ENCODE results near the gene RPAP3.
"Not testable (repeated sequence)": the region's sequence is repeated elsewhere in the genome, so short reads cannot be mapped to it uniquely, and the experiment has no call there.

Gene RPAP3

DNA sequence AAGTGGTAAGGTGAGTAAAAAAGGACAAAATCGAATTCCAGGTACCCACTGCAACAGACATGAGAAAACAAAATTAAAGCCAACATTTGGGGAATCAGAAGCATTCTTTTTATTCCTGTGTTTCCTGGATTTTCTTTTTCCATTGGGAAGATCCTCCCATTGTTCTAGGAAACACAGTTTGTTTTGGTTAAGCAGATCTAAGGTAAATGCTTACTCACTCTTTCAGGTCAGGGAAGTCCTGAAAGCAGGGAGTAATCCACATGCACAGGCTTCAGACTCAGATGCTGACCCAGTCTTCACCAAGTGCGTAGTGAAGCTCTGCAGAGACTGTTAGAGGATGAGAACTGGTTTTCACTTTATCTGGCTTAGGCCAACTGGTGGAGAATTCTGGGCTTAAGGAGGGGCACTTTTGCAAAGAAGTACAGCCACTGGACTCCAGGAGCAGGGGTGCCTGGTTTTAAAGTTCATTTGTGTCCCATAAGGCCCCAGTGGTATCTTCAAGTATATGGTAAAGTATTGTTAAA lies 57.7 kb downstream of the RPAP3 start:
- no peak overlapping the region for H3K4me3 ChIP-seq (ENCODE audit: low read depth, low read length)
- no peaks in the 10 kb centered on the region for H3K27me3 ChIP-seq (ENCODE audit: control insufficient read depth, insufficient read depth, low read length)
- H3K36me3 ChIP-seq (ENCODE audit: control insufficient read depth, insufficient read depth, low read length) = no peaks in the 10 kb centered on the region
- no peak overlapping the region for H3K9ac ChIP-seq (ENCODE audit: low read depth, low read length)
- no peaks in the 10 kb centered on the region for H3K9me3 ChIP-seq (ENCODE audit: control insufficient read depth, insufficient read depth, low read length)
- peaks cover 7% of the 10 kb centered on the region for H3K4me1 ChIP-seq (ENCODE audit: control insufficient read depth, insufficient read depth, low read length)

DNA sequence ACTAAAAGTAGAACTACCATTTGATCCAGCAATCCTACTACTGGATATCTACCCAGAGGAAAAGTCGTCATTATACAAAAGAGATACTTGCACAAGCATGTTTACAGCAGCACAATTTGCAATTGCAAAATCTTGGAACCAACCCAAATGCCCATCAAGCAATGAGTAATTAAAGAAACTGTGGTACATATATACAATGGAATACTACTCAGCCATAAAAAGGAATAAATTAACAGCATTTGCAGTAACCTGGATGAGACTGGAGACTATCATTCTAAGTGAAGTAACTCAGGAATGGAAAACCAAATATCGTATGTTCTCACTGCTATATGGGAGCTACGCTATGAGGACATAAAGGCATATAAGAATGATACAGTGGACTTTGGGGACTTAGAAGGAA lies 63.5 kb downstream of the RPAP3 start:
- H3K9ac ChIP-seq (ENCODE audit: low read depth, low read length); H3K4me1 ChIP-seq (ENCODE audit: control insufficient read depth, insufficient read depth, low read length); H3K9me3 ChIP-seq (ENCODE audit: control insufficient read depth, insufficient read depth, low read length); H3K4me3 ChIP-seq (ENCODE audit: low read depth, low read length); H3K27me3 ChIP-seq (ENCODE audit: control insufficient read depth, insufficient read depth, low read length); H3K36me3 ChIP-seq (ENCODE audit: control insufficient read depth, insufficient read depth, low read length): not testable (repeated sequence)

DNA sequence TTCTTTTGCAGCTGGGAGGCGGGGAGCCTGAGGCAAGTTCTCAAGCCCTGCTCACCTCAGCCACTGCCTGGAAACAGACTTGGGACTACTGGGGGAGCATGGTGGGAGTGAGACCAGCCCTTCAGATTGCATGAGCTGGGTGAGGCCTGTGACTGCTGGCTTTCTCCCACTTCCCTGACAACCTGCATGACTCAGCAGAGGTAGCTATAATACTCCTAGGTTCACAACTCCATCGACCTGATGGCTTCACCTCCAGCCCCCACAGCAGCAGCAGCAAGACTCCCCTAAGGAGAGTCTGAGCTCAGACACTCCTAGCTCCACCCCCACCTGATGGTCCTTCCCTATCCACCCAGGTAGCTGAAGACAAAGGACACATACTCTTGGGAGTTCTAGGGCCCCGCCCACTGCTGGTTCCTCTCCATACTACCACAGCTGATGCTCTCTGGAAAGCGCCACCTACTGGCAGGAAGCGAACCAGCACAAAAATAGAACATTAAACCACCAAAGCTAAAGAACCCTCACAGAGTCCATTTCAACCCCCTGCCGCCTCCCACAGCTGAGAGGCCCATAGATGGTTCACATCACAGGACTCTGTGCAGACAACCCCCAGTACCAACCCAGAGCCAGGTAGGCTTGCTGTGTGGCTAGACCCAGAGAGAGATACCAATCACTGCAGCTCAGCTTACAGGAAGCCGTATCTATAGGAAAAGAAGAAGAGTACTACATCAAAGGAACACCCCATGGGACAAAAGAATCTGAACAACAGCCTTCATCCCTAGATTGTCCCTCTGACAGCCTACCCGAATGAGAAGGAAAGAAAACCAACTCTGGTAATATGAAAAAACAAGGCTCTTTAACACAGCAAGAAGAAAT lies 68.7 kb downstream of the RPAP3 start:
- Histone ChIP-seq H3K27me3 (ENCODE audit: control insufficient read depth, insufficient read depth, low read length) (no peaks in the 10 kb centered on the region), H3K4me3 (ENCODE audit: low read depth, low read length) (no peak overlapping the region), H3K4me1 (ENCODE audit: control insufficient read depth, insufficient read depth, low read length) (no peaks in the 10 kb centered on the region), H3K36me3 (ENCODE audit: control insufficient read depth, insufficient read depth, low read length) (no peaks in the 10 kb centered on the region), H3K9me3 (ENCODE audit: control insufficient read depth, insufficient read depth, low read length) (no peaks in the 10 kb centered on the region), H3K9ac (ENCODE audit: low read depth, low read length) (no peak overlapping the region)

DNA sequence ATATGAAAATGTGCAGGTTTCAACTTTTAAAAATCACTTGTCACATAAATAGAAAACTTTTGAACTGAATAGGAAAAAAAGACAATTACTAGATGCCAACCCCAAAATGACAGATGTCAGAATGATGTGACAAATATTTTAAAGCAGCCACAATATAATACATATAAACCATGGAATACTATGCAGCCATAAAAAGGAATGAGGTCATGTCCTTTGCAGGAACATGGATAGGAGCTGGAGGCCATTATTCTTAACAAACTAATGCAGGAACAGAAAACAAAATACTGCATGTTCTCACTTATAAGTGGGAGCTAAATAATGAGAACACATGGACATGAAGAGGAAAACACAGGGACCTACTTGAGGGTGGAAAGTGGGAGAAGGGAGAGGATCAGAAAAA lies 70.1 kb downstream of the RPAP3 start:
- not testable (repeated sequence) for H3K4me3 ChIP-seq (ENCODE audit: low read depth, low read length); H3K9me3 ChIP-seq (ENCODE audit: control insufficient read depth, insufficient read depth, low read length); H3K9ac ChIP-seq (ENCODE audit: low read depth, low read length)

DNA sequence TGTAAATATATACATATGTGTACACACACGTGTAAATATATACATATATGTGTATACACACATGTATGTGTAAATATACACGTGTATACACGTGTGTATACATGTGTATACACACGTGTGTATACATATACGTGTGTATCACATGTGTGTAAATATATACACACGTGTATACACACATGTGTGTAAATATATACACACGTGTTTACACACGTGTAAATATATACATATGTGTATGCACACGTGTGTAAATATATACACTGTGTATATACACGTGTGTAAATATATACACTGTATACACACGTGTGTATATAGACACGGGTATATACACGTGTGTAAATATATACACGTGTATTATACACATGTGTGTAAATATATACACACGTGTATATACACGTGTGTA lies 71.7 kb downstream of the RPAP3 start:
- H3K4me3 ChIP-seq (ENCODE audit: low read depth, low read length) = no peak overlapping the region
- H3K27me3 ChIP-seq (ENCODE audit: control insufficient read depth, insufficient read depth, low read length) = no peaks in the 10 kb centered on the region
- no peaks in the 10 kb centered on the region for H3K36me3 ChIP-seq (ENCODE audit: control insufficient read depth, insufficient read depth, low read length)
- no peaks in the 10 kb centered on the region for H3K4me1 ChIP-seq (ENCODE audit: control insufficient read depth, insufficient read depth, low read length)
- H3K9me3 ChIP-seq (ENCODE audit: control insufficient read depth, insufficient read depth, low read length) = no peaks in the 10 kb centered on the region
- H3K9ac ChIP-seq (ENCODE audit: low read depth, low read length) = no peak overlapping the region

More for the DNA sequence above, 70.1 kb downstream of the RPAP3 start:
- H3K27me3 ChIP-seq (ENCODE audit: control insufficient read depth, insufficient read depth, low read length); H3K36me3 ChIP-seq (ENCODE audit: control insufficient read depth, insufficient read depth, low read length); H3K4me1 ChIP-seq (ENCODE audit: control insufficient read depth, insufficient read depth, low read length): not testable (repeated sequence)

DNA sequence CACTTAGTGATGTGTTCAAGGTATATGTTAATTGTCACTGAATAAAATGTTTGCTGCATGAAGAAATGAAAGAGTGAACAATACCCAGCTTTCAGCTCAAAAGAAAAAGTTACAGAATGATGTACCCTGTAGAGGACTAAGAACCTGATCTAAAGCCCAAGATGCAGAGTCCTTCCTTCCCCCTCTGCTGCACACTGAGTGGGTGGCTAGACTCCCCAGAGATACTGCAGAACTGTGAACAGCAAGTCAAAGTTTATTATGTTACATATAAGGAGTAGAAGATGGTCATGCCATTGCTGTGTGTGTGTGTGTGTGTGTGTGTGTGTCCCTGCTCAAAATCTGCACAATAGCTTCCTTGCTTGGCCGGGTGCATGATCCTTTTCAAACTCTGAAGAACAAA lies 83.9 kb downstream of the RPAP3 start:
- Histone ChIP-seq H3K4me1 (ENCODE audit: control insufficient read depth, insufficient read depth, low read length) (no peaks in the 10 kb centered on the region), H3K9ac (ENCODE audit: low read depth, low read length) (no peak overlapping the region), H3K27me3 (ENCODE audit: control insufficient read depth, insufficient read depth, low read length) (no peaks in the 10 kb centered on the region), H3K9me3 (ENCODE audit: control insufficient read depth, insufficient read depth, low read length) (no peaks in the 10 kb centered on the region), H3K4me3 (ENCODE audit: low read depth, low read length) (no peak overlapping the region), H3K36me3 (ENCODE audit: control insufficient read depth, insufficient read depth, low read length) (peaks cover 3% of the 10 kb centered on the region)

DNA sequence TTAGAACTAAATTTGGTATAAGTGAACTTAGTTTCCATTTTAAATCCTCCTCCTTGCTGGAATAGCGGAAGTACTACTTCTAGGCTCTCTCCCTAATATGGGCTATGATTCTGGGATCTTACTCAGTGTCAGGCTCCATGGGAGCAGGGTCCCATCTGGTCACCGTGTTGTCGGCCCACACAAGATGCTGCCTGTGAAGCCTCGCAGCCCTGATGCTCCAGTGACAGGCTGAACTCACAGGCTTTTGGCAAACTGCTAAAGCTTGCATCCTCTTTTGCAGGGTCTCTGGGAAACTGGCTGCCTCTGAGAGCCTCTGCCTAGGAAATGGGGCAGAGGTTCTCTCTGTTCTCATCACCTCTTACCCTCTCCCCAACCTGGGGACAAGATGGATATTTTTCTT lies 88.4 kb downstream of the RPAP3 start:
- Histone ChIP-seq H3K4me1 (ENCODE audit: control insufficient read depth, insufficient read depth, low read length) (no peaks in the 10 kb centered on the region), H3K9ac (ENCODE audit: low read depth, low read length) (no peak overlapping the region), H3K4me3 (ENCODE audit: low read depth, low read length) (no peak overlapping the region), H3K9me3 (ENCODE audit: control insufficient read depth, insufficient read depth, low read length) (peaks cover 5% of the 10 kb centered on the region), H3K27me3 (ENCODE audit: control insufficient read depth, insufficient read depth, low read length) (no peaks in the 10 kb centered on the region), H3K36me3 (ENCODE audit: control insufficient read depth, insufficient read depth, low read length) (peaks cover 7% of the 10 kb centered on the region)

DNA sequence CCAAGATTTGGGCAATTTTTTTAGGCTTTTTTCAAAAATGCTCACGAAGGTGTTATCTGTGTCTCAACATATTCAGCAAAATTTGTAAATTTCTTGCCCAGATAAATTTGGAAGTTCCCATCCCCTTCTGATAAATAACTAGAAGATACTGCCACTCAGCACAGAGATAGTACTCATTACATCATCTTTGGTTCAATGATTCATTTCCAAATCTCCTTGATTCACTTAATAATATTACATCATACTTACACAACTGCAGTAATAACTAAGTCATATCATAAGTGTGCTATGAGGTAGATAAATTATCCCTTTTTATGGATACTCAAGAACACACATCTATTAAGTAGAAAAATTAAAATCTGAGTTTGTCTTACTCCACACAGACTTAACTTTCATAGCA lies 89.4 kb downstream of the RPAP3 start:
- no peaks in the 10 kb centered on the region for H3K4me1 ChIP-seq (ENCODE audit: control insufficient read depth, insufficient read depth, low read length)
- H3K9ac ChIP-seq (ENCODE audit: low read depth, low read length) = no peak overlapping the region
- peaks cover 5% of the 10 kb centered on the region for H3K9me3 ChIP-seq (ENCODE audit: control insufficient read depth, insufficient read depth, low read length)
- H3K4me3 ChIP-seq (ENCODE audit: low read depth, low read length) = no peak overlapping the region
- H3K36me3 ChIP-seq (ENCODE audit: control insufficient read depth, insufficient read depth, low read length) = peaks cover 7% of the 10 kb centered on the region
- no peaks in the 10 kb centered on the region for H3K27me3 ChIP-seq (ENCODE audit: control insufficient read depth, insufficient read depth, low read length)

DNA sequence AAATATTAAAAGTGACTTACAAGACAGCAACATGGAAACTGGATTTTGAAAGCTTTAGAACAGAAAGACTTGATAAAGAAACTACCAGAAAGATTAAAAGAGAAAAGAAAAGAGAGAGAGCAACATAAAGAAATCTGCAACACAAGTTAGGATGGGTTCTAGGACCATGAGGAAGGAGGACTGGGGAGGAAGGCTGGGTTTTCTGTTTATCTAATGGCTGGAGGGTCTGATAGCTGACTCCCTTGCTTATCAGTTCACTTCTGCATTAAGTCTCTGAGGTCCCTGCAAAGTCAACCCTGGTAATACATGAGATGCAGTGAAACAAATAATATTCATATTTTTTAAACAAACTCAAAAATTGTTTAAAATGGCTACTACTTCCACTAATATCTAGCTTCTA lies 90.1 kb downstream of the RPAP3 start:
- H3K27me3 ChIP-seq (ENCODE audit: control insufficient read depth, insufficient read depth, low read length) = no peaks in the 10 kb centered on the region
- no peak overlapping the region for H3K4me3 ChIP-seq (ENCODE audit: low read depth, low read length)
- no peaks in the 10 kb centered on the region for H3K4me1 ChIP-seq (ENCODE audit: control insufficient read depth, insufficient read depth, low read length)
- no peak overlapping the region for H3K9ac ChIP-seq (ENCODE audit: low read depth, low read length)
- H3K9me3 ChIP-seq (ENCODE audit: control insufficient read depth, insufficient read depth, low read length) = peaks cover 5% of the 10 kb centered on the region
- H3K36me3 ChIP-seq (ENCODE audit: control insufficient read depth, insufficient read depth, low read length) = peaks cover 7% of the 10 kb centered on the region

DNA sequence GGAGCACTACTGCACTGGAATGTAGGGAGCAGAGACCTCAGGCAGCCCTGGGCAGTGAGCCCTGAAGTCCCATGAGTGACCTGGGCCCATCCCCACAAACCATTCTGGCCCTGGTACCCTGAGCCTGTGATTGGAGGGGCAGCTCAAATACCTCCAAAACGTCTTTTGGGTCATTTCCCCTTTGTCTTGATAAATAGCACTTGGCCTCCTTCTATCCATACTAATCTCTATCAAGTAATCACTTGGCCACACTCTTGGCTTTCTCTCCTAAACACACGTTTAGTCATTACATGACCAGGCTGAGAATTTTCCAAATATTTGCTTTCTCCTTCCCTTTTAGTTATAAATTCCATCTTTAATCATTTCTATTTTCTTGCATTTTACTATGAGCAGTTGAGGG lies 91.3 kb downstream of the RPAP3 start:
- no peaks in the 10 kb centered on the region for H3K4me1 ChIP-seq (ENCODE audit: control insufficient read depth, insufficient read depth, low read length)
- peaks cover 7% of the 10 kb centered on the region for H3K36me3 ChIP-seq (ENCODE audit: control insufficient read depth, insufficient read depth, low read length)
- no peaks in the 10 kb centered on the region for H3K27me3 ChIP-seq (ENCODE audit: control insufficient read depth, insufficient read depth, low read length)
- H3K9ac ChIP-seq (ENCODE audit: low read depth, low read length) = no peak overlapping the region
- no peak overlapping the region for H3K4me3 ChIP-seq (ENCODE audit: low read depth, low read length)
- peaks cover 8% of the 10 kb centered on the region for H3K9me3 ChIP-seq (ENCODE audit: control insufficient read depth, insufficient read depth, low read length)

DNA sequence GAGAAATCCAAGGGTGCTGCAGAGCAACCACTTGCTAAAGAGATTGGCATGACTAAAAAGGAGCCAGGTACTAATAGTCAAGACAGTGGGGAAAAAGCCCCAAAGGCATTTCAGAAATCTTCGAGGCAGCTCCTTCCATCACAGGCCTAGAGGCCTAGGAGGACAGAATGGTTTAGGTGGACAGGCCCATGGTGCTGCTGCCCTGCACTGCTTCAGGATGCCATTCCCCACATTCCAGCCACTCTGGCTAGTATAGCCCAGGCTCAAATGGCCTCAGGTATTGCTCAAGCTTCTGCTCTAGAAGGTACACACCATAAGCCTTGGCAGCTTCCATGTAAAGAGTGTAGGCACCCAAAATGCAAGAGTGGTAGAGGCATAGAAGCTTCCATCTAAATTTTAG lies 92.9 kb downstream of the RPAP3 start:
- H3K9ac ChIP-seq (ENCODE audit: low read depth, low read length) = no peak overlapping the region
- peaks cover 7% of the 10 kb centered on the region for H3K36me3 ChIP-seq (ENCODE audit: control insufficient read depth, insufficient read depth, low read length)
- no peaks in the 10 kb centered on the region for H3K4me1 ChIP-seq (ENCODE audit: control insufficient read depth, insufficient read depth, low read length)
- no peak overlapping the region for H3K4me3 ChIP-seq (ENCODE audit: low read depth, low read length)
- H3K9me3 ChIP-seq (ENCODE audit: control insufficient read depth, insufficient read depth, low read length) = peaks cover 9% of the 10 kb centered on the region
- H3K27me3 ChIP-seq (ENCODE audit: control insufficient read depth, insufficient read depth, low read length) = no peaks in the 10 kb centered on the region

DNA sequence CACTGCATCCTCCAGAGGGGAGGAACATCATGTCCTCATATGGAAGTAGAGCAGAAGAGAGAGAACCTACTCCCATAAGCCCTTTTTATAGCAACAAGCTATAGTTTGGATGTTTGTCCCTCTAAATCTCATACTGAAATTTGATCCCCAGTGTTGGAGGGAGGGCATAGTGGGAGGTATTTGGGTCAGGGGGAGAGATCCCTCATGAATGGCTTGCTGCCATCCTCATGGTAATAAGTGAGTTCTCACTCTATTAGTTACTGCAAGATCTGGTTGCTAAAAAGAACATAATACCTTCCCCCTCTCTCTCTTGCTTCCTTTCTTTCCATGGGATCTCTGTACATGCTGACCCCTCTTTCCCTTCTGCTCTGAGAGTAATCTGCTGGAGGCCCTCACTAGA lies 93.9 kb downstream of the RPAP3 start:
- peaks cover 7% of the 10 kb centered on the region for H3K36me3 ChIP-seq (ENCODE audit: control insufficient read depth, insufficient read depth, low read length)
- H3K27me3 ChIP-seq (ENCODE audit: control insufficient read depth, insufficient read depth, low read length) = no peaks in the 10 kb centered on the region
- H3K9ac ChIP-seq (ENCODE audit: low read depth, low read length) = no peak overlapping the region
- H3K4me3 ChIP-seq (ENCODE audit: low read depth, low read length) = no peak overlapping the region
- peaks cover 9% of the 10 kb centered on the region for H3K9me3 ChIP-seq (ENCODE audit: control insufficient read depth, insufficient read depth, low read length)
- H3K4me1 ChIP-seq (ENCODE audit: control insufficient read depth, insufficient read depth, low read length) = no peaks in the 10 kb centered on the region
